Measurements from ENCODE around the gene NR2F2. TPM values are rescaled to one million over a fixed set of nuclear protein-coding genes. Genes with fewer than 3 reads are reported as not detected.

The NR2F2 gene
- total and polyA plus RNA-seq, 8 donors: 7.0 to 25.6 (median 14.0) TPM

DNA sequence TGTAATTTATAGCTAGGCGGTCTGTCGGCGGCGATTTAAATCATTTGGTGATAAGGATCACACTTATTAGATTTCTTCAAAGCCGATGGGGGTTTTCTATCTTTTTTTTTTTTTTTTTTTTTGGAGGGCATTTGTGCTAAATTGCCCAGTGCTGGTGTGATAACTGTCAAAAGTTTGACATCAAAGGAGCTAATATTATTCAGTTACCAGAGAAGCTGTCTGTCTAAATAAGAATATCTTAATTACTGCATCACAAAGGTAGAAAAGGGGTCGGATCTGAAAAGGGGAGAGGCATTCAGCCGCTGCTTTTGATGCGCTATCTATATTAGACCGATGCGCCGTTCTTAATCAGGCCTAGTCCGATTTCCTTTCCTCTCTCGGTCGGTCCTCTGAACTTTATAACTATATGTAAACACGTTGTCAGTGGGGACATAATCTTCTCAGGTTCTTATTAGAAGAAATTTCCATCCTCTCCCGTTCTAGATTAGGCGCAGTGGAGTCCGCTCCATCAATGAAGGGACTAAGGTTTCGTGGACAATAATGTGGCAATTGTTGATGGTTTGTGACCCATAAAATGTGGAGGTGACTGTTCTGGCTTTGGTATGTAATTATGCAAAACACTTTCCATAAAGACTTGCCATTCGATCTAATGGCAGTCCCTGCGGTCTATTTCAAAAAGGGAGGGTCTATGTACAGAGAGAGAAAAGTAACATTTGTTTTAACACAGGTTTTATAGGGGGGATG, 31.7 kb downstream of the NR2F2 start:
- intact Hi-C loops (cut with DNase I): no loop called here
- peaks cover 0 to 50% (median 7%) of the 10 kb centered on the region in 4 donors for H3K27me3 ChIP-seq
- H3K4me3 ChIP-seq: no peak overlapping the region
- DNase-seq (no peak), ATAC-seq (no peak), FAIRE-seq (no peak)
- no peaks in the 10 kb centered on the region for H3K9me3 ChIP-seq
- TF ChIP-seq, protein P1, sequence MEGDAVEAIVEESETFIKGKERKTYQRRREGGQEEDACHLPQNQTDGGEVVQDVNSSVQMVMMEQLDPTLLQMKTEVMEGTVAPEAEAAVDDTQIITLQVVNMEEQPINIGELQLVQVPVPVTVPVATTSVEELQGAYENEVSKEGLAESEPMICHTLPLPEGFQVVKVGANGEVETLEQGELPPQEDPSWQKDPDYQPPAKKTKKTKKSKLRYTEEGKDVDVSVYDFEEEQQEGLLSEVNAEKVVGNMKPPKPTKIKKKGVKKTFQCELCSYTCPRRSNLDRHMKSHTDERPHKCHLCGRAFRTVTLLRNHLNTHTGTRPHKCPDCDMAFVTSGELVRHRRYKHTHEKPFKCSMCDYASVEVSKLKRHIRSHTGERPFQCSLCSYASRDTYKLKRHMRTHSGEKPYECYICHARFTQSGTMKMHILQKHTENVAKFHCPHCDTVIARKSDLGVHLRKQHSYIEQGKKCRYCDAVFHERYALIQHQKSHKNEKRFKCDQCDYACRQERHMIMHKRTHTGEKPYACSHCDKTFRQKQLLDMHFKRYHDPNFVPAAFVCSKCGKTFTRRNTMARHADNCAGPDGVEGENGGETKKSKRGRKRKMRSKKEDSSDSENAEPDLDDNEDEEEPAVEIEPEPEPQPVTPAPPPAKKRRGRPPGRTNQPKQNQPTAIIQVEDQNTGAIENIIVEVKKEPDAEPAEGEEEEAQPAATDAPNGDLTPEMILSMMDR (IDR thresholded peaks at IDR 0.05): no peak
- no peaks in the 10 kb centered on the region for H3K4me1 ChIP-seq
- 40 to 45% methylated on average over 21 of the region's 21 CpGs for WGBS, 2 donors
- H3K27ac ChIP-seq: no peak overlapping the region
- no peaks in the 10 kb centered on the region for H3K36me3 ChIP-seq

DNA sequence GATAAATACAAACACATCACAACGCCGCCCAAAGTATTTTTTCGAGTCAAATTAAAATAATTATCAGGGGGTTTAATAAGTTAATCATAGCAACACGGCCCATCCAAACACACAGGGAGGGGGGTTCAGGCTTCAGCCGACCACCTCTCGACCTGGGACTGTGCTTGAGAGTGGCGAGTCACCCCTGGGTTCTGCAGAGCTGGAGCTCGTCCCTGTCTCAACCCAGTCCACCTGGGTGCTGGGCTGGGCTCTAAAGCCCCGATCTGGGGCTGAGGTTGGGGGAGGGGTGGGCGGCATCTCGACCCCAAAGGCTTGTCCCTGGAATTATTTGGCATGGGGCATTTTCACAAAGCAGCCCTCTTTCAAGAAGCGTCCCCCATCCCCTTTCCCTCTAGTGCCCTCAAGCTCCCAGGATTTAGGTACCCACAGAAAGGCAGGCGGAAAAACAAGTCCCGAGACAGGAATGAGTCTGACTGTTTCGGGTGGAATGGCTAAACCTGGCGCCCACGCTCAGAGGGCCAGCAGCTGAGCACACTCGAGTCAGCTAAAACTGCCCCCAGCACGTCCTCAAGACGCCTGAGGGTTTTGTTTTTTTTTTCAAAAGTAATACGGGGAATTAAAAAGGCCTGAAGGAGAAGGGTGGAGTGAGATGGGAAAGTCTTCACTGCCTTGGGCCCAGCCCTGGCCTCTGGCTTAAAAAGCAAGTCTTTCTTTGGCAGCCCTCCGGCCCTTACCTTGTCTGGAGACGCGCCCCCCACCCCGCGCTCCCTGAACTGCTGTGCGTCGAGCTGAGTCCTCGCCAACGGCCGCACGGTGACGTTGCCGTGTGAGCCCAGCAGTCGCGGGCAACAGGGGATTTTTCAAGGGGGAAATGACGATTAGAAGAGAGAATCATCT, 32.5 kb downstream of the NR2F2 start:
- no peak for ATAC-seq
- Histone ChIP-seq H3K4me1 (peaks cover 0 to 1% (median 0%) of the 10 kb centered on the region in 3 donors), H3K27ac (no peak overlapping the region)

DNA sequence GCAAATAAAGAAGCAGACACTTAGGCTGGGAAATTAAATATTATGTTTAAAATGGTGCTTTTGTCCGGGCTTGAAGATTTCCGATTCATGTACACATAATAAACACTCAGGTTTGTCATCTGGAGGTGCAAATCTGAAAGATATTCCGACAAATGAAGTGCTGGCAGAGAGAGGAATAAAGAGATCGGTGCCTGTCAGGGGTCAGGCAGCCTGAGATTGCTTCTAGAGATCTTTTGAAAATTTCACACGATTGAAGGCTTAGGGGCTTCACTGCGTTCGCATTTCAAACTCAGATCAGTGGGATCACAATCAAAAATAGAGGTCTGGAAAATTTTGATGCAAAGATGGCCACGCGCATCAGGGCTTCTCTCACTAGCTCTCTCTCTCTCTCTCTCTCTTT, 33.2 kb downstream of the NR2F2 start:
- Histone ChIP-seq H3K27ac (no peak overlapping the region), H3K9me3 (no peaks in the 10 kb centered on the region), H3K4me1 (peaks cover 0 to 3% (median 0%) of the 10 kb centered on the region in 3 donors), H3K36me3 (no peaks in the 10 kb centered on the region), H3K27me3 (peaks cover 0 to 41% (median 9%) of the 10 kb centered on the region in 4 donors), H3K4me3 (no peak overlapping the region)
- FAIRE-seq (no peak), ATAC-seq (no peak), DNase-seq (no peak)
- 42% methylated on average over 9 of the region's 9 CpGs for WGBS, 2 donors
- TF ChIP-seq, protein P1 (IDR thresholded peaks at IDR 0.05): no peak
- intact Hi-C loops (cut with DNase I): no loop called here

More for the DNA sequence above, 32.5 kb downstream of the NR2F2 start:
- Histone ChIP-seq H3K4me3 (no peak overlapping the region), H3K36me3 (no peaks in the 10 kb centered on the region), H3K9me3 (no peaks in the 10 kb centered on the region), H3K27me3 (peaks cover 0 to 47% (median 9%) of the 10 kb centered on the region in 4 donors)
- no peak for DNase-seq
- TF ChIP-seq, protein P1 (IDR thresholded peaks at IDR 0.05): no peak
- FAIRE-seq: no peak
- WGBS, 2 donors: 29 to 31% methylated on average over 37 of the region's 37 CpGs
- intact Hi-C loops (cut with DNase I): no loop called here

DNA sequence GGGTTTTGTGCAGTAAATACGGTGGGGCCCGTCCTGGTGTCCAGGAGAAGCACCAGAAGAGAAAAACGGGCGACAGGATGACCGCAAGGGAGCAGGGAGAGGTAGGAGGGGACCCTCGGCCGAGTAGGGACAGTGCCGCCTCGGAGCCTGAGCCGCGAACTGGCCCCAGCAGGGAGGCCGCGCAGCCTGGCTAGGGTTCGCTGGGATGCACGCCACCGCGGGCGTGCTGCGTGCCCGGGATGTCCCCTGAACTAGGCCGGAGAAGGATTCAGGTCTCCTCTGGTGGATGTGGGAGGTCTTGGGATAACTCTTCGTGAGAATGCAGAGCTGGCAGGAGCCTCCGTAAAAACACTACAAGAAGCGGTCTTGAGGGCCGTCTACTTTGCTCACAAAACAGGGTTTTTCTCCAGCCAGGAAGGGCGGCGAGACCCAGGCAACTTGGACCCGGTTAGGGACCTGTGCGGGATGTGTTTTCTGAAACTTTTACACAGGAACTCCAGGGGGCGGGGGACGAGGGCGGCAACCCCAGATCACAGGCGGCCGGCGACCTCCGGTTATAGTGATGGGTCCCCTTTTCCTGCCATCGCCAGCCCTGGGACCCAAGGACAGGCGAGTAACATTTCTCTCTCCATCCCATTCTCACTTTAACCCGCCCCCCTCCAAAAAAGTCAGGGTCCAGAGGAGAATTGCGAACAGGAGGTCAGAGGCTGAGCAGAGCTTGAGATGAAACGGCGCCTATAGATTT, 35.5 kb downstream of the NR2F2 start:
- H3K4me1 ChIP-seq: peaks cover 0 to 3% (median 0%) of the 10 kb centered on the region in 3 donors
- no peak for FAIRE-seq
- H3K27ac ChIP-seq: no peak overlapping the region
- peaks cover 0 to 20% (median 8%) of the 10 kb centered on the region in 4 donors for H3K27me3 ChIP-seq
- intact Hi-C loops (cut with DNase I): no loop called here
- no peak for DNase-seq
- WGBS, 2 donors: 22 to 24% methylated on average over 40 to 42 of the region's 42 CpGs
- H3K4me3 ChIP-seq: no peak overlapping the region
- ATAC-seq: no peak
- no peaks in the 10 kb centered on the region for H3K9me3 ChIP-seq
- TF ChIP-seq, protein P1 (IDR thresholded peaks at IDR 0.05): no peak
- H3K36me3 ChIP-seq: no peaks in the 10 kb centered on the region
